Stimulated activated CD4-positive, alpha-beta T cell treated with anti-CD3 and anti-CD28 coated beads, Interleukin-12 subunit alpha, Interleukin-12 subunit beta, amount 100 ng/mL, for 48 hours (primary cell): ENCODE measurements around the gene TEAD1.
A peak's percentile ranks its signal among the peaks of the same experiment; 100 is the strongest.

ENCODE experiments used
- DNase-seq, 3 donors: peaks; one replicate each; pipeline ENCODE4 v3.0.0-alpha.2; 2020; ENCODE audit warnings: low read depth in 2 of 3, low spot score in 1 of 3

Gene TEAD1

DNA sequence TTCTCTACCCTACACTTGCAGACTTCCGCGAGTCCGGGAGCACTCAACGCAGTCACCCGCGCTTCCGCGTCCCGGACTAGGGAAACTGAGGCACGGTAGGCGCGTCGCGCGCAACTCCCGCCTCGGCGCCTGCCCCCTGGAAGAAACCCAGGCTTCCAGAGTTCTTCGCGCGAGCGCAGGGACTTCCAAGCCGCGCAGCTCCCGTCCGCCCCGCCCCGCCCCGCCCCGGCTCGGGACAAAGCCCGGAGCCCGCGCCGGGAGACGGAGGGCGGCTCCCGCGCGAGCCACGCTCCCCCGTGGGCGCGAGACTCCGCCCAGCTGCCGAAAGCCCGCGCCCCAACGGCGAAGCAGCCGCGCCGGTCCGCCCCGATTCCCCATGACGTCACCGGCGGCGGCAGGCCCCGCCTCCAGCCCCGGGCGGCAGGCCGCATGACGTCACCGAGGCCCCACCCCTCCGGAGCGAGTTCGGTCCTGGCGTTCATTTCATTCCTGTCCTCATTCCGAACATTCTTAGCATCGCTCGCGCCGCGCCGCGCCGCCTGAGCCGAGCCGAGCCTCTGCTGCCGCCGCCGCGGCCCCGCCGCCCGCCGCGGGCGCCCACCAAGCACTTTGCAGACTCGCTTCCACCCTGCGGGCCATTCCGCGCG lies at the start of gene TEAD1:
Gene TEAD1, plus strand, starts transcription at position 498 of the 647 bp plus-strand sequence.
- peak; percentile 74 to 85 (median 83) for DNase-seq

DNA sequence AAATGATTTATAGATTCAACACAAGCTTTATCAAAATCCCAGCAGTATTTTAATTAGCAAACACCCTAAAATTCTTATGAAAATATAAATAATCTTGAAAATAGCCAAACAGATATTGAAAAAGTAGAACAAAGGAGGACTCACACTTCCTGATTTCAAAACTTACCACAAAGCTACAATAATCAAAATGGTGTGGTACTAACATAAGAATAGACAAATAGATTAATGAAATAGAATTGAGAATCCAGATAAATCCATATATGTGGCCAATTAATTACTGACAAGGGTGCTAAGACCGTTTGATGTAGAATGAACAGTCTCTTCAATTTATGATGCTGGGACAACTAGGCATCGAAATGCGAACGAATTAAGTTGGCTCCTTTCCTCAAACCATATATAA lies 49.6 kb upstream of the TEAD1 start:
- DNase-seq = no peak

DNA sequence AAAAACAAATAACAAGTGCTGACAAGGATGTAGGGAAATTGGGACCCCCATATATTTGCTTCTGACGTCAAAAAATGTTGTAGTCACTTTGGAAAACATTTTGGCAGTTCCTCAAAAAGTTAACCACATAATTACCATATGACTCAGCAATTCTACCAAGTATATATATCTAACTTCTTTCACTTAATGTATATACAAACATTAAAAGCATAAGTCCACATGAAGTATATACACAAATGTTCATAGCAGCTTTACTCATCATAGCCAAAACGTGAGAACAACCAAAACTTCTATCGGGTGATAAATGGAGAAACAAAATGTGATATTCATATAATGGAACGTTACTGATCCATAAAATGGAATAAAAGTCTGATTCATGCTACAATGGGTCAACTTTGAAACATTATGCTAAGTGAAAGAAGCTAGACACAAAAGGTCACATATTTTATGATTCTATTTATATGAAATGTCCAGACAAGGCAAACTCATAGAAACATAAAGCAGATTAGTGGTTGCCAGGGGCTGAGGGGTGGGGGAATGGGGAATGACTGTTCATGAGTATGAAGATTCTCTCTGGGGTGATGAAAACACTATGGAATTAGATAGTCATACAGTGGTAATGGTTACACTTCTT lies 48.7 kb upstream of the TEAD1 start:
- no peak for DNase-seq

DNA sequence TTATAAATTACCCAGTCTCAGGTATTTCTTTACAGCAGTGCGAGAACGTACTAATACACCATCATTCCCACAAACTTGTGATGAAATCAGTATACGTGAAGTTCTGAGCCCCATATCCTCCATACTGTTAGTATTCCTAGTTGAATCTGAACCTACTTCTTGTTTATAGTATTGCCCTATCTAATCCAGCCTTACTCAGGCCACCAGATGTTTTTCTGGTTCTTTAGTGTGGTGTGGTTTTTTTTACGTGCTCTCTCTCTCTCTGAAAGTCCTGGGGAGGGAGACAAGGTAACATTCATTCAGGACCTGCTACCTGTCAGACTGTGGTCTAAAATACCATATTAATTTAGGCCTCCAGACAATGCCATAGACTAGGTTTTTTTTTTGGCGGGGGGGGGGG lies 47.6 kb upstream of the TEAD1 start:
- DNase-seq = no peak

DNA sequence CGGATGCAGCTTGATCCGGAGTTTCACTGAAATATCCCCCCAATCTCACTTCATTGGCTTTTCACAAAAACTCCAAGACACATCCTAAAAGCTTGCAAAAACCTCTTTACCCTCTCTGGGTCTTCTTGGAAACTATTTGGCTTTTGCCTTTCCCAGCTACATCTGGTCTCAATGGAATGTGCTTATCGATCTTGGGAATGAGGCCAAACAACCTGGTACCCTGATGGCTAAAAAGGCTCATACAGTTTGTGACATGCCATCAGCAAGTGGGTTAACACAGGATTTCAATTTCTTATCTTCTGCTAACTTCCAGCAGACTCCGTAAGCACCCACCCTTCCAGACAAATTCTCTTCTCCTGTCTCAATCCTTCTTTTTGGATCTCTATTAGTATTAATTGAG lies 45.9 kb upstream of the TEAD1 start:
- DNase-seq = no peak

DNA sequence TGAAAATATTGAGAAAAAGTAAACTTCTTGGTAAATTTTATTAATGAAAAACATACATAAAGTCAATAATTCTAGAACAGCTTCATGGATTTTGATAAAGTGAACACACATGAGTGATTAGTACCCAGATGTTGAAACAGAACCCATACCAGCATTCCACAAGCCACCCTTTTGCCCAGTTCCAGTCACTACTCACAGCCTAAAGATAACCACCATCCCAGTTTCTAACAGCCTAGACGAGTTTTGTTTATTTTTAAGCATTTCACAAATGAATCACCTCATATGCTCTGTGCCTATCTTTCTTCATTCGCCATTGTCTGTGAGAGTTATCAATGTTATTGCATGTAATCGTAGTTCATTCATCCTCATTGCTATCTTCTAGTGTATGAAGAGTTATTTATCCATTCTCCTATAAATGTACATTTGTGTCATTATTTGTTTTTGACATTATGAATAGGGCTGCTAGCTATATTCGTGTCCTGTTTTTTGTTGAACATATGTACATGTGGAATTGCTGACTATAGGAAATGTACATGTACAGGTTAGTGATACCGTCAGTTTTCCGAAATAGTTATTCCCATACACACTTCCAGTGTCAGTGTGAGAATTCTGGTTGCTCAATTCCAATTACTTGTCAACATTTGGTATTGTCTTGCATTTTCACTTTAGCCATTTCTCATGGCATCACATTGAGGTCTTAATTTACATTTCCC lies 44.5 kb upstream of the TEAD1 start:
- DNase-seq = no peak

DNA sequence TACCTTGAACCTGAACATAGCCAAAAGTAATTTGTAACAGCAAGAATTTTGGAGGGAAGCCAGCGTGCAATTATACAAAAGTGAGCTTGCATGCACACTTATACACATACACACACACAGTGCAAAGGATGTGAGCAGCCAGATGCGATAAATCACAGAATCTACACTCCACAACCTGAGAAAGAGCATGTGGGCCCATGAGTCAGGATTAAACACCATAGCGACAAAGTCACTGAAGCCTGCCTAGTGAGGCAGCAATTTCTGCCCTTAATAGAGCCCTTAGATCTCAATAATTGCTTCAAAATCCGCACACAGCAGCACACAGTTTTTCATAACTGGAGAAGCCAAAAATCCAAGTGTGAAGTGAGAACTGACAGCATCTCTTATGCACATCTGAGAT lies 42.6 kb upstream of the TEAD1 start:
- no peak for DNase-seq

DNA sequence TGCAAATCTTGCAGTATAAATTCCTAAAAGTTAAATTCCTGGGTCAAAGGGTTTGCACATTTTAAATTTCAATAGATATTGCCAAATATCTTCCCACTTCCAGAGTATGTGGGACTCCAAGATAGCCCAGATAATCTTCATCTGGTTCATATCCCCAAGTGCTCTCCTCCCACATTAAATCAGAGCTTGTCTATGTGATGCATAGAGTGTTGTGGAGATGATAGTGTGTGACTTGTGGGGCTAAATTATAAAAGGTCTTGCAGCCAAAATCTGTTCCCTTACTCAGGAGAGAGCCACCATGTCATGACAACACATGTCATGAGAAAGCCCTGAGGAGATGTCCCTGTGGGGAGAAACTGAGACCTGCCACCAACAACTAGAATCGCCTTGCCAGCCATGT lies 39.9 kb upstream of the TEAD1 start:
- no peak for DNase-seq

DNA sequence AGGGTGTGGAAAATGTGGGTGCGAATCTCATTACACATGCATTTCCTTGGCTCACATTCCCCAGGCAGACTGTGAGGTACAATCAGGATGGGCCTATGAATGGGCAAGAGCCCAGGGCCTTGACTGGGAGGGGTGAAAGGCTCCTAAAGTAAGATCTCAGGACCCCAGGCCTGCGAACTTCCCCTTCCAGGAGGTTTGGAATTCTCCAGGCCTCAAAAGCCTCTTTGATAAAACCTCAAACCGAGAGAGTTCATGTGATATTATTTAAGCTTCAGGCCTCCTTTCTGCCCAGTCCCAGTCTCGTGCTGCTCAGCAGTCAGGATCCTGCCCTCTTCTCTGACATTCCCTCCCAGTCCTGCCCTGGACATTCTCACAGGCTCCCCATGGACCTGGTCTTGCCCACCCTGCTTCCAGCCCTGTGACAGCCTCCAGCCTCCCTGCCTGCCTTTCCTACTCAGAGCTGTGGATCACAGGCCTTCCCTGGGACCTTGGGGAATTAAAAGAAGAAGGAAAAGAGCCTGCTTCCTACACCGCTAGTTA lies 37.3 kb upstream of the TEAD1 start:
- DNase-seq = no peak

DNA sequence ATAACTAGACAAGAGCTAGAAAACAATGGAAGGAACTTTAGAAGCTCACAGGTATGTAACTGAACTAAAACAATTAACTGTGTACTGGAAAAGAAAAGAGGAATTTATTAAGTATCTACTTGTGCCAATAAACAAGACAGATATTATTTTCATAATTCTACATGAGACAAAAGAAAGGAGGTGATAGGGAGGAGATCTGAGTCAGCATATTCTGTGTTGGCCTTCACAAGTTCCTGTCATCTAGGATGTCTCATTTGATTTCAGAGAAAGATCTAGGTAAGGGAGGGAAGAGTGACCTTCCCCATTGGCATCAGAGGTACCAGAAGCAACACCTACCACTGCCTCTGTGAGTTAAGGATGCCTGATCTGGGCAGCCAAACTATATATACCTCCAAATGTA lies 34.8 kb upstream of the TEAD1 start:
- DNase-seq = no peak

DNA sequence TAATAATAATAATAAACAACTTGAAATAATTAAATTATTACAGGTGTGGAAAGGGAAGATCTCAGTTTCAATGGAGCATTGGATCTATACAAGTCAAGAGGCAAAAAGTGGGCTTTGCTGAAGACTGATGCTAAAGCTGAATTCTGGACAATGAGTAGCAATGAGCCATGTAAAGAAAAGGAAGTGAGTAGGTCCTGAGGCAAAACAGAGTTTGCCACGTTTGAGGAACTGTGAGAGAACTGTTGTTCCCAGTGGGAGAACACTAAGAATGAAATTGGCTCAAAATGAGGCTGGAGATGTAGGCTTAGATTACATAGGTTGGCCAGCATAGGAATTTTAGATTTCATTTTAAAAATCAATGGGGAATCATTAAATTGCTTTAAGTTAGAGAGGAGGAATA lies 33.9 kb upstream of the TEAD1 start:
- no peak for DNase-seq

DNA sequence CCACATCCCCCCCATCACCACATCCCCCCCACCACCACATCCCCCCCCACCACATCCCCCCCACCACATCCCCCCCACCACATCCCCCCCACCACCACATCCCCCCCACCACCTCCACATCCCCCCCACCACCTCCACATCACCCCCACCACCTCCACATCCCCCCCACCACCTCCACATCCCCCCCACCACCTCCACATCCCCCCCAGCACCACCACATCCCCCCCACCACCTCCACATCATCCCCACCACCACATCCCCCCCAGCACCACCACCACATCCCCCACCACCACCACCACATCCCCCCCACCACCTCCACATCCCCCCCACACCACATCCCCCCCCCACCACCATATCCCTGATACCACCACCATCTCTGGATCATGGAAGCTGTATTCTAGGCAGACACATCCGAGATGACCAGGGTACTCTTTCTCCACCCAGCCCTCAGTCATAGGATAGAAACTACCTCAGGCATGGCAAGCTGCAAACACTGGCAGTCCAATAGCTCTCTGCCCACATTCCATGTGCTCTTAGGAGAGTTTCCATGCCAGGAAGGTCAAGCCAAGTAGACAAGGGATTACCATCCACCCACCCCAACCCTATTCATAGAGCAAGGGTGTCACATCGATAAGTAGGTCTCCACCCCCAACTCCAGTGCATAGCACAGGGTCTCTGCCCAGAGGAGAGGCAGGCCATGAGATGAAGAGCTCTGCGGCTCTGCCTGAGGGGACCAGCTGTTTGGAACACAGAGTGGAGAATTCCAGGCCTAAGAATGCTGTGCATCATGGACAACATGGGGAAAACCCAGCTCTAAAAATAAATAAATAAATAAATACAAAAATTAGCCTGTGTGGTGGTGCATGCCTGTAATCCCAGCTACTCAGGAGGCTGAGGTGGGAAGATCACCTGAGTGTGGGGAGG lies 33.0 kb upstream of the TEAD1 start:
- no peak for DNase-seq

DNA sequence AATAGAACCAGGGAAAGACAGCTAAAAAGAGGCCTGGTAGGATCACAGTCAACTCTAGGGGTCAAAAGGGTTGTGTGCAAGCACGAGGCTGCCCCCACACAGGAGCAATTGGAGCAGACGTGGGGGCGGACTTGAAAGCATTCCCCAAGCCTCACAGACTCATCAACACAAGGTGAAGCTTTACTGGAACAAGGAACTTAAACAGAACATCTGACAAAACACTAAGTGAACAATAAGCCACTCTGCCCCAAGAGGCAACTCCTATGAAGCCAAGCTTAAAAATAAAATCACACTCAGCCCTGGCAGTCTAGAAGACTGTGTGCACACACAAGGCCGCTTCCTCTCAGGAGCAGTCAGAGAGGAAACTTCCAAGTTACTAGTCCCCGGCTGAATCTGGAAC lies 32.2 kb upstream of the TEAD1 start:
- no peak for DNase-seq

DNA sequence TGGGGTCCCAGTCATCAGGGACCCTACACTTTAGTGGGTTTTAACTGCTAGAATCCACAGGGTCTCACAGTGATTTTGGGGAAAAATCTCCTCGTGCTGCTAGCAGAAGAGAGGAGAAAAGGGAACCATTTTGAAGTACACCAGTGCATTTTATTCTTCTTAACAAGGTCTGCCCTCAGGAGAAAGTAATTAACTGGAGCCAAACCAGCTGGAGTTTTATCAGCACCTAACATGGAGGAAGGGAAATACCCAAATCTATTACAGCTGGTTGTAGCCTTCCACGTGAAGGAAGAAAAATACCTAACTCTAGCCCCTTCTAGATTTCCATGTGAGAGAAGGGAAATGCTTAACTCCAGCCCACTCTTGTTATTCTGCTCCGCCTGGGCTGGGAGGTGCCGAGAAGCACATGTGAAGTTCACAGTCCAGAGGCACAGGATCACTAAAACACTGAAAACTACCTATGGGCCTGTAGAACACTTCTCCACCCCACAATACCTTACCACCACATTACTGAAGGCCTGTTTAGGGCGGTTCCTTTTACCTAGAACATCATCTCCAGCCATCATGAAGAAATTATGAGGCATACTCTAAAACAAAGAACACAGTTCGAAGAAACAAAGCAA lies 31.3 kb upstream of the TEAD1 start:
- DNase-seq = no peak

DNA sequence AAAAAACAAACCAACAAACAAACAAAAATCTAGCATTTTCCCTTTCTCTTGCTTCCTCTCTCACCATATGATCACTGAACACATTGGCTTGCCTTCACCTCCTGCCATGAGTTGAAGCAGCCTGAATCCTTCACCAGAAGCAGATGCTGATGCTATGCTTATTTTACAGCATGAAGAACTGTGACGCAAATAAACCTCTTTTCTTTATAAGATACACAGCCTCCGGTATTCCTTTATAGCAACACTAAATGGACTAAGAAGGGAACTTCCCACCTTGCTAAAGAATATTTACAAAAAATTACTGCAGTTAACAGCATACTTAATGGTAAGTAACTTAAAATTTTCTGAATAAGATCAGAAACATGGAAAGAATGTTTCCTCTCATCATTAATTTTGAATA lies 27.7 kb upstream of the TEAD1 start:
- no peak for DNase-seq

DNA sequence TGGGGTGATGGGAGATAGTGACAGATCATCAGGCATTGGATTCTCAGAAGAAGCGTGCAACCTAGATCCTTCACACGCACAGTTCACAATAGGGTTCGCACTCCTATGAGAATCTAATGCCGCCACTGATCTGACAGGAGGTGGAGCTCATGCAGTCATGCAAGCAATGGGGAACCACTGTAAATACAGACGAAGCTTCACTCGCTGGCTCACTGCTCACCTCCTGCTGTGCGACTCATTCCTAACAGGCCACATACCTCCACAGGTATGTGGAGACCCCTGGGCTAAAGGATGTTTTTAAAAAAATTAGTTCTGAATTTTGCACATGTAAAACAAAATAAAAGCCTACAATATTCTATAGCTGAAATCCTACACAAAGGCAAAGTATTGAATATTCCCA lies 20.5 kb upstream of the TEAD1 start:
- DNase-seq = no peak

DNA sequence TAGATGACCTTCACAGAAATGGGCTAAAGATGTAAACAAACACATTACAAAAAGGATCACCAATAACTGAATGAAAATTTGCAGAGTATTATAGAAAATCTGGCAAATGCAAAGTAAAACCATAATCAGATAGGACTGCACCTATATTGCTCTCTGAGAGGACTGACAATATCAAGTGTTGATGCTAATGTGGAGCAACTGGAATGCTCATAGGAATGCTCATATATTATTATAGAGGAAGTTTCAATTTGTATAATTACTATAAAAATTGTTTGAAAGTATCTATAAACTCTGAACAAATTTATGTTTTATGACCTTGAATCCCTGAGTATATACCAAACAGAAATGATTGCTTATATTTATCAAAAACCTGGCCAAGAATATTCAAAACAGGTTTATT lies 18.4 kb upstream of the TEAD1 start:
- no peak for DNase-seq

DNA sequence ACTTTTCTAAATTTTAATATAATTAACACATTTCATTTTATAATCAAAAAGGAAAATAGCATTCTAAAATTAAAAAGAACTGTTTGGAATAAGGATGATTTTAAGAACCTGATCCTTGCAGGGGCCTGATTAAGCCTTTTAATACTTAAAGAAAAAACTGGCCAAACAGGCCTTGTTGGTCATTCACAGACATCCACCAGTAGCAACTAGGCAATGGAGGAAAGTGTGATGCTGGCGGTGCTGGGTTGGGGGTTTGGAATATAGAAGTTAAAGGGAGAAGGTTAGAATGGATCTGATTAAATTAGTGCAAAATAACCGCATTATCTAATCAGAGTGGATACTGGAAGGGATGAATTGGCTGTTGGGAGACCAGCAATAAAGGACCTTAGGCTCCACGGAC lies 16.9 kb upstream of the TEAD1 start:
- DNase-seq = no peak

DNA sequence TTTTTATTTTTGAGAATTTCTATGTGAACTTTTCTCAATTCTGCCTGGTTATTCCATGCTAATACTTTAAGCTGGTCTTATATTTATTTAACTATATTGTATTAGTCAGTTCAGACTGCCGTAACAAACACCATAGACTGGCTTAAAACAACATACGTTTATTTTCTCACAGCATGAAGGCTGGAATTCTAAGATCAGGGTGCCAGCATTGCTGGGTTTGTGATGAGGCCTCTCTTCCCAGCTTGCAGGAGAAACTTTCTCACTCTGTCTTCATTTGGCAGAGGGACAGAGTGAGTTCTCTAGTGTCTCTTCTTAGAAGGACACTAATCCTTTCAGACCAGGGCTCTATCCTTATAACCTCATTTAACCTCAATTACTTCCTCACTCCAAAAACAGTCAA lies 16.2 kb upstream of the TEAD1 start:
- DNase-seq = no peak

DNA sequence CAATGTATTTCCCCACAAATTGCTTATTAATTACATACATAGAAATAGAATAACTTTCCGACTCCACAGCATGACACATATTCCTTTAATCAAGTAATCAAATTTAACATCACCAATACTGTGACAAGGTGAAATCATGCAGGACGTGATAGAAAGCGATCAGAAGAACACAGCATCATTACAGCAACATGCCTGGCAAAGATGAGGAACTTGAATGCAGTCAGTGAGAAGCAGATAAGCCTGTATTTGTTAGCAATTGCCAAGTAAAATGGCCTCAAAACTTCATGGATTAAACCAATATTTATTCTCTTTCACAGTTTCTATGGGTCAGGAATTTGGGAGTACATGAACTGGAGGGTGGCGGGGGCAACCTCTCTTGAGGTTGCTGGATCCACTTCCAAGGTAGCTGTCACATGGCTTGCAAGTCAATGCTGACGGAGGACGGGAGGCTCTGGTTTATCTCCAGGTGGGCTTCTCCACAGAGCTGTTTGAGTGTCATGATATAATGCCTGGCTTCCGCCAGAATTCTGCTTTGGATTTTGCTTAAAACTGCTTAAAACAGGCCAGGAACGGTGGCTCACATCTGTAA lies 12.0 kb upstream of the TEAD1 start:
- no peak for DNase-seq

DNA sequence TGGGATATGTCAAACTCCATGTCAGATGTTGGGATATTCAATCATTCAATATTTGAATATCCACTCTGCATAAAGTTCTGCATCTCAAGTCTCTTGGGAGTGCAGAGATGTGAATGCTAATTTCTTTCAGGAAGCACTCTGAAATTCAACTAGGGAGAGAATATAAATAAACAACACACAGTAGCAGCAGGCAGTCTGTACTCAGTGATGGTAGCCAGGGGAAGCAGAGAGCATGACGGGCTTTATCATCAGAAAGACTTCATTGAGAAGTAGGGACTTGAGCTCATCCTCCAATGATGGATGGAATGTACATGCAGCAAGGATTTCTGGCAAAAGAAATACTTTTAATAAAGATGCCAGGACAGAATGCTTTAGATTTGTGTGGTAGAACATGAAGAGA lies 9.8 kb upstream of the TEAD1 start:
- DNase-seq = no peak
